Prostate gland (tissue), 2 donors: ENCODE measurements around the gene MKRN1. TPM values are rescaled to one million over a fixed set of nuclear protein-coding genes. Genes with fewer than 3 reads are reported as not detected.

Source experiments
- DNase-seq: peaks from one replicate; pipeline ENCODE4 v3.0.0-alpha.2; 2019; ENCODE audit warnings: low spot score
- H3K27ac ChIP-seq, 2 donors: fragments of 200-600 bp; sonication (generic); 2 replicates each; pipeline ENCODE4 v1.5.1; 2017 to 2019
- H3K27me3 ChIP-seq: fragments of 200-600 bp; sonication (generic); replicated peaks from 2 replicates; pipeline ENCODE4 v1.5.1; 2019; ENCODE audit not compliant: insufficient read depth
- H3K36me3 ChIP-seq, 2 donors: fragments of 200-600 bp; sonication (generic); 1 replicate in 1 of 2; 2 replicates in 1 of 2; pipeline versions ENCODE4 v1.5.1 to v1.8.1; 2017 to 2019
- H3K4me1 ChIP-seq: fragments of 200-600 bp; sonication (generic); replicated peaks from 2 replicates; pipeline ENCODE4 v1.5.1; 2019
- H3K4me3 ChIP-seq, 2 donors: fragments of 200-600 bp; sonication (generic); 2 replicates each; pipeline ENCODE4 v1.5.1; 2017 to 2019
- H3K9me3 ChIP-seq: fragments of 200-600 bp; sonication (generic); 2 replicates; pipeline ENCODE4 v1.5.1; 2017
- CTCF ChIP-seq, 4 experiments: fragments of 200-600 bp in 2 of 4; fragments of 450-650 bp in 2 of 4; sonication (generic) in 2 of 4; IDR thresholded peaks; 1 replicate in 3 of 4; 2 replicates in 1 of 4; pipeline ENCODE4 v1.5.1; 2016 to 2019; ENCODE audit warnings: antibody characterized with exemption in 4 of 4, mild to moderate bottlenecking in 2 of 4, moderate library complexity in 2 of 4
- POLR2A ChIP-seq: fragments of 450-650 bp; IDR thresholded peaks from one replicate; pipeline ENCODE4 v1.6.1; 2016; ENCODE audit warnings: antibody characterized with exemption, mild to moderate bottlenecking
- POLR2AphosphoS5 ChIP-seq: sonication (generic); formaldehyde crosslinking; IDR thresholded peaks from one replicate; pipeline ENCODE4 v1.6.1; 2017; ENCODE audit warnings: antibody characterized with exemption
- WGBS: methylation state at CpG from one replicate; pipeline ENCODE4 v1.1.5; 2018; 5-methylcytosine and 5-hydroxymethylcytosine counted together
- intact Hi-C: fragments of 100-400 bp; cut with DNase I; formaldehyde crosslinking; loops from one replicate; pipeline ENCODE4 v1.14.2; 2022
- total RNA-seq, 2 donors: library from RNA; depleted of rRNA; stranded (reverse); fragments of >200 nt; gene quantifications; one replicate each; pipeline ENCODE4 v1.1.0, GENCODE V29; 2016

Gene MKRN1
- total RNA-seq, 2 donors from 2014 or later, result 69.0 to 108 TPM

- Histone ChIP-seq H3K9me3 (no peaks in the 10 kb centered on the region), H3K4me3 (no peak overlapping the region), H3K27ac (no peak overlapping the region), H3K27me3 (no peaks in the 10 kb centered on the region), H3K36me3 (no peaks in the 10 kb centered on the region), H3K4me1 (no peaks in the 10 kb centered on the region)
- DNase-seq, result no peak
- intact Hi-C loops, result no loop called here
- no peak for TF ChIP-seq POLR2AphosphoS5
- no peak for TF ChIP-seq POLR2A
- TF ChIP-seq CTCF (IDR thresholded peaks at IDR 0.05), result no peak
- WGBS, result 80% methylated on average over 3 of the region's 3 CpGs
These were observed 39.9 kb downstream of the MKRN1 start for GRCh38 chr7:140439359-140439758.

GRCh38 chr7:140435252-140435895, 43.9 kb downstream of the MKRN1 start:
- Histone ChIP-seq H3K27ac (no peak overlapping the region), H3K4me1 (no peaks in the 10 kb centered on the region), H3K4me3 (no peak overlapping the region), H3K9me3 (no peaks in the 10 kb centered on the region), H3K36me3 (no peaks in the 10 kb centered on the region), H3K27me3 (no peaks in the 10 kb centered on the region)
- no peak for DNase-seq
- TF ChIP-seq POLR2AphosphoS5 (no peak), CTCF (IDR thresholded peaks at IDR 0.05) (no peak), POLR2A (no peak)
- intact Hi-C loops, result no loop called here
- WGBS, result 63% methylated on average over 46 of the region's 51 CpGs

- no peak overlapping the region for H3K27ac ChIP-seq
- no peak overlapping the region for H3K4me3 ChIP-seq
- TF ChIP-seq POLR2A (no peak), POLR2AphosphoS5 (no peak), CTCF (IDR thresholded peaks at IDR 0.05) (no peak)
- no peak for DNase-seq
- 56% methylated on average over 3 of the region's 3 CpGs for WGBS
- intact Hi-C loops, result no loop called here
- no peaks in the 10 kb centered on the region for H3K27me3 ChIP-seq
- no peaks in the 10 kb centered on the region for H3K4me1 ChIP-seq
- H3K9me3 ChIP-seq, result no peaks in the 10 kb centered on the region
- H3K36me3 ChIP-seq, result no peaks in the 10 kb centered on the region
These were observed 45.9 kb downstream of the MKRN1 start for GRCh38 chr7:140433396-140433795.

GRCh38 chr7:140426130-140426529, 53.2 kb downstream of the MKRN1 start:
- intact Hi-C loops, result no loop called here

More at GRCh38 chr7:140426130-140426529, 53.2 kb downstream of the MKRN1 start:
- Histone ChIP-seq H3K4me3 (no peak overlapping the region), H3K36me3 (no peaks in the 10 kb centered on the region), H3K4me1 (no peaks in the 10 kb centered on the region), H3K27ac (no peak overlapping the region), H3K9me3 (no peaks in the 10 kb centered on the region), H3K27me3 (no peaks in the 10 kb centered on the region)
- TF ChIP-seq CTCF (IDR thresholded peaks at IDR 0.05) (no peak), POLR2AphosphoS5 (no peak), POLR2A (no peak)
- no peak for DNase-seq
- WGBS, result 92% methylated on average over 6 of the region's 6 CpGs
